GM12874 (cell line): Measurements from ENCODE around the gene FAM120B.

Source experiments
- TF ChIP-seq, protein P1 (sequence below): IDR thresholded peaks from 2 replicates; pipeline ENCODE4 v1.5.1; 2011; ENCODE audit warnings: low read depth, mild to moderate bottlenecking, control low read depth, low read length, moderate library complexity; ENCODE audit not compliant: insufficient read depth

The FAM120B gene

DNA sequence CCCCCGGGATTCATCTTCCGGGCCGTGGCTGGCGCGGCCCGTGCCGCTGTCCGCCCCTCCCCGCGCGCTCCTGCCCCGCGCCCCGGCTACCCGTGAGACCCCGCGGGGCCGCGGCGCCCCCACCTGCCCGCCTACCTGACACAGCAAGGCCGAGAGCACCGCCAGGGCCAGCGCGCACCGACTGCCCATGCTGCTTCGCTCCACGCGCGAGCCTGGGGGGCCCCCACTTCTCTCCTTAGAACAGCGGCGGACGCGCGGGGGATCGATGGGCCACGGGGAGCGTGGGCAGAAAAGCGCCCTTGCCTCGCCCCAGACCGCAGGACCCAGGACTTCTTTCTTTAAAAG, 16.6 kb upstream of the FAM120B start:
- TF ChIP-seq, protein P1, sequence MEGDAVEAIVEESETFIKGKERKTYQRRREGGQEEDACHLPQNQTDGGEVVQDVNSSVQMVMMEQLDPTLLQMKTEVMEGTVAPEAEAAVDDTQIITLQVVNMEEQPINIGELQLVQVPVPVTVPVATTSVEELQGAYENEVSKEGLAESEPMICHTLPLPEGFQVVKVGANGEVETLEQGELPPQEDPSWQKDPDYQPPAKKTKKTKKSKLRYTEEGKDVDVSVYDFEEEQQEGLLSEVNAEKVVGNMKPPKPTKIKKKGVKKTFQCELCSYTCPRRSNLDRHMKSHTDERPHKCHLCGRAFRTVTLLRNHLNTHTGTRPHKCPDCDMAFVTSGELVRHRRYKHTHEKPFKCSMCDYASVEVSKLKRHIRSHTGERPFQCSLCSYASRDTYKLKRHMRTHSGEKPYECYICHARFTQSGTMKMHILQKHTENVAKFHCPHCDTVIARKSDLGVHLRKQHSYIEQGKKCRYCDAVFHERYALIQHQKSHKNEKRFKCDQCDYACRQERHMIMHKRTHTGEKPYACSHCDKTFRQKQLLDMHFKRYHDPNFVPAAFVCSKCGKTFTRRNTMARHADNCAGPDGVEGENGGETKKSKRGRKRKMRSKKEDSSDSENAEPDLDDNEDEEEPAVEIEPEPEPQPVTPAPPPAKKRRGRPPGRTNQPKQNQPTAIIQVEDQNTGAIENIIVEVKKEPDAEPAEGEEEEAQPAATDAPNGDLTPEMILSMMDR, result no peak

DNA sequence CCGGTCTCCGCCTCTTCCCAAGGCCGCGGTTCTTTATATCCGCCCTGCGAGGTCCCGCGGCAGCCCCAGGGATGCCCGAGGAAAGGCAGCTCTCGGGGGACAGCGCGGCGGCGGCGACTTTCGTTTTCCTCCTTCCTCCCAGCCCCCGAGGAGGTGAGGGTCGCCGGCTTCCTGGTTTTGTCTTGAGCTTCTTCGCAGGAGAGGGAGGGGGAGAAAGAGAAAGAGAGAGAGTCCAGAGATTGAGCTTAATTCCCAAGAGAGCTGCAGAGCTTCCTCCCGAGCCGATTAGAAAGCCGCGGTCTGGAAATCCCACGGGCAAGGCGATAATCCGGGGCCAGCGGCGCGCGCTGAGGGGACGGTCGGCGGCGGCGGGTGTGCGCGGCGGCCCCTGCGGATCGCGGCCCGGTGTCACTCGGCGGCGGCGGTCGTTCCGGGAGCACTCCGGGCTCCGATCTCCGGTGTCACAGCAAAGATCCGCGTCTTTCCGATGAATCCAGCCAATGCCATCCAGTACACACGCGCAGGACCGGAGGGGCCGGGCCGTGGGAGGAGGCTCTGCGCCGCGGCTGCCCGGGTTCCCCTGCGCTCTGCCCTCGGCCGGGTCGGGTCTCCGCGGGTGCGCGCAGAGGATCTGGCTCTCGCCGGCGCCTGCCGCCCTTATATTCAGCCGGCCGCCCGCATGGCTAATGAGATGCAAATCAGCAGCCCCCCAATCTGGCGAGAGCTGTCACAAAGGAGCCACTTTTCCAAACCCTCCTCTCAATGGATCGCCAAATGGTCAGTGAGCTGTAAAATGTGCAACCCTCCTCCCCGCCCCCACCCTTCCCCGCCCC, 16.0 kb upstream of the FAM120B start, which contains the start of gene DLL1:
Gene DLL1, minus strand, starts transcription at position 783 of the 833 bp plus-strand sequence. CDS start 939 bp downstream, outside the sequence.
- TF ChIP-seq, protein P1, result no peak

DNA sequence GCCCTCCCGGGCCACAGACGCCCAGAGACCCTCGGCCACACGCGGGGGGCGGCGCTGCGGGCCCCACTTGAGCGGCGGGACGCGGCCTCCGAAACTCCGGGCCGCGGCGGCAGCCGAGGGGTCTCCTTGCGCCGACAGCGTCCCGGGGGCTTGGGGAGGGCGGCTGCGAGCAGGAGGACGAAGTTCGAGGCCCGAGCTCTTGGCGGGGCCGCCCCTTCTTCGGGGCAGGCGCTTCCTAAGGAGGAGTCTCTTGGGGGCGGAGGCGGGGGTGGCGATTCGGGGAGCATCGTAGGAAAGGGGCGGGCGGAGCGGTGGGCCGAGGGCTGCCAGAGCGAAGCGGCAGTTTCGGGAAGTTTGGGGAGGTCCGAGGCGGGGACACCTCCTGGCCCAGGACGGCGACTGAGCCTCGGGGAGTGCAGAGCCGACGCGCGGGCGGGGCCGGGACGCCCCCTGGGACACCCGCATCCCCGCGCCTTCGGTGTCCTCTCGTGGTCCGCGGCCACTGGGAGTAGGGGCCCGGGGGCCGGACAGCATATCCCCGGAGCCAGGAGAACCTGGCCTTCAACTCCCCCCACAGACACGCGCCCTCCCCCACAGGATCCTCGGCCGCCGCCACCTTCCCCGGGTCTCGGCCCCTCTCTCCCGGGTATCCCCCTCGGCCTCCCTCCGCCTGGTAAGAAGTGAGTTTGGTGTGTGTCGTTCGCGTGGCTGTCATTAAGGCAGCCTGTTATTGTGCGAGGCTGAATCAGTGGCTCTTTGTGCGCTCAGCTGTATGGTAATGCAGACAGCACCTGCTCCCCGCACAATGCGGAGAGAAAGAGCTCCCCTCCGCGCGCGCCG, 15.1 kb upstream of the FAM120B start:
- TF ChIP-seq, protein P1, result no peak

DNA sequence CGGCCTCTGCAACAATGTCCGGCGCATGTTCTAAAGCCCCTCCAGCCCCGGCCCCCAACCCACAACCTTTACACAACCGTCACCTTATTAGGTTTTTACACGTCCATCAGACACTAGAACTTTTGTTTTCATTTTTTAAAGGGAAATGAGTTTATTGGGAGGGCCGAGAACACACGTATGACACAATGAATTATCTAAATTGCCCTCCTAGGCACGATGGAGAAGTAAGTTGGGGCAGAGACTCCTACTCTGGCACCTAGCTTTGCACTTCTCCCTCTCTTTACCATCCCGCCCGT, 14.5 kb upstream of the FAM120B start:
- TF ChIP-seq, protein P1, result no peak

DNA sequence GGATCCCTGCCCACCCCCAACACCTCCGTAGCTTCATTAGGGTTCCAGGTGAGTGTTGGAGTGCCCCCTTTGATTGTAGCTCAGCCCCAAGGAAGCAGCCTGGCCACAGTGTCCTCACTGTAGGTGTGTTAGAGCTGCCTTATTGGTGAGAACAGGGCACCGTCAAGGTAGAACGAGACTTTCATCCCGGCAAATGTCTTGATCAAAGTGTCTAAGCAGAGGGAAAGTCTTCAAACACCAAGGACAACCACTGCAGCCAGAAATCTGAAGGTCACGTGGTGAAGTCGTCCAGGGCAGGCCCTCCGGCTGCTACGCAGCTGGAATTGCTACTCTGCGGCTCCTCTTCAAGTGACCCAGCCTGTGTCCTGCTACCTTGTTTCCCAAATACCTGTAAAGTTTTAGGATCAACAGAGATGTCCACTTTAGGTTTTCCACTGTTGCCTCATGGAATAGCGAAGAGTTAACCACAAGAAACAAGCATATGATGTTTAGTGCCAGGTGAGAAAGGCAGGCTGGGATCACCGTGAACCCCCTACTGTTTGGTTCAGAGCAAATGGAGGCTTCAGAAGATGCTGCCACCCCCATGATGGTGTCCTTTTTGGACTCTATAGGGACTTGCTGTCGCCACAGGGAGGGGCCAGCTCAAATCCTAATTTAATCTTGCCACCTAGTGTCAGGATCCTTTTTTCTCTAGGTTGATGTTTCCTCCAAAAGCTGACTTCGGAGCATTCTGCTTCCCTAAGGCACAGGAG, 14.0 kb upstream of the FAM120B start:
- TF ChIP-seq, protein P1, result no peak

DNA sequence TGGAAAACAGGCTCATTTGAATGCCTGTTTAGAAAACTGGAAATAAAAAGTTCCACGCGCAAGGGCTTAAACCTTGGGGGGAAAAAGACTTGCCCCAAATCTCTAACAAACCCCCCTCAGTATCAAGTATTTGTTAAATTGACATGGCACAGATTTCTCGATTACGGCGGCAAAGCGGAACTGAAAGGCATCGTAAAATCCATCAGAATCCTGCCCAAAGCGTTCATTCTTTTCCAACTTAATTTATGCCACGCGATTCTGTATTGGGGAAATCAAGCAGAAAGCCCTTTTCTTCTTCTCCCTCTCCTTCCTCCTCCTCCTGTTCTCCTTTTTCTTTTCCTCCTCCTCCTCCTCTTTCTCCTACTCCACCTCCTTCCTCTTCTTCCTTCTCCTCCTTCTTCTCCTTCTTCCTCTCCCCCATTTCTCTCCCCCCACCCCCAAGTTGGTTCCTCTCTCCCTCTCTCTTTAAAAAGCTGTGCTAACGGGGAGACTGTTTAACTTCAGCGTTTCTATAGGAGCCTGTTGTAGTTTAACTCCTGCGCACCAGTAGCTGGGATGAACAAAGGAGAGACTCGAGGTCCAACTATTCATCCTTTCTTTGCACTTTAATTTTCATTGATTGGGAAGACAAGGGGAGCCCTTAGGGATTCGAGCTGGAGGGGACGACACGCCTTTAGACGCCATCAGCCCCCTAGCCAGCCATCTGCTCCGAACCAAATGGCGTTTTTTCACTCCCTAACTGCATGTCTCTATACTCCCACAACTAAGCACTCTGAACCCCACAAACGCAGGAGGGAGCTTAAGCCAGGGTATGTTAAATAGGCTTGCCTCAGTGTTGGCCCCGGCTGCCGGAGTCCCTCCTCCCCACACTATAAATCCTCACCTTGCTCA, 13.0 kb upstream of the FAM120B start:
- TF ChIP-seq, protein P1, result no peak
